Loucy (cell line): ENCODE data around the gene GNAT1.

ENCODE experiments used
- CTCF ChIP-seq: fragments of 200-600 bp; sonication (generic); conservative IDR thresholded peaks from 2 replicates; pipeline ENCODE4 v1.5.1; 2014; ENCODE audit warnings: mild to moderate bottlenecking, antibody characterized with exemption, low read length
- EZH2phosphoT487 ChIP-seq: fragments of 200-600 bp; IDR thresholded peaks from 2 replicates; pipeline ENCODE4 v1.6.1; 2018; ENCODE audit warnings: antibody characterized with exemption, mild to moderate bottlenecking, moderate library complexity, borderline replicate concordance

- TF ChIP-seq CTCF: no peak
- TF ChIP-seq EZH2phosphoT487: no peak
These were observed 11.7 kb upstream of the GNAT1 start for GRCh38 chr3:50179710-50180109.
